Measurements from ENCODE around the gene CCDC88C. TPM values are rescaled to one million over a fixed set of nuclear protein-coding genes. Genes with fewer than 3 reads are reported as not detected.

The CCDC88C gene
- total RNA-seq, 2 experiments from 2014 or later, result 83.6 to 87.8 TPM

- no peaks in the 10 kb centered on the region for H3K27me3 Mint-ChIP-seq
- H3K4me1 Mint-ChIP-seq (ENCODE audit: low read depth), result peaks cover 86% of the 10 kb centered on the region
- no peak for TF ChIP-seq CTCF (IDR thresholded peaks at IDR 0.05)
- DNase-seq, result no peak
- POLR2A ChIA-PET, result interaction anchor here (0.7 to 1.4 kb wide), 3 partner anchors 11 to 120 kb away, joined by 3 to 4 read pairs (median 3); no protein-coding TSS in a partner anchor
- intact Hi-C loops (cut with micrococcal nuclease), result no loop called here
- H3K4me3 Mint-ChIP-seq, result no peak overlapping the region
- H3K36me3 Mint-ChIP-seq (ENCODE audit: low read depth), result peaks cover 9% of the 10 kb centered on the region
- no peak for ATAC-seq
- CTCF ChIA-PET, result interaction anchor here (1.2 to 4.1 kb wide), 3 partner anchors 11 to 55 kb away, joined by 3 to 22 read pairs (median 6); no protein-coding TSS in a partner anchor
- H3K27ac Mint-ChIP-seq, result peak overlapping the region; percentile 75
- H3K9me3 Mint-ChIP-seq, result no peaks in the 10 kb centered on the region
Observed at GRCh38 chr14:91363776-91364523, 53.7 kb downstream of the CCDC88C start.

DNA sequence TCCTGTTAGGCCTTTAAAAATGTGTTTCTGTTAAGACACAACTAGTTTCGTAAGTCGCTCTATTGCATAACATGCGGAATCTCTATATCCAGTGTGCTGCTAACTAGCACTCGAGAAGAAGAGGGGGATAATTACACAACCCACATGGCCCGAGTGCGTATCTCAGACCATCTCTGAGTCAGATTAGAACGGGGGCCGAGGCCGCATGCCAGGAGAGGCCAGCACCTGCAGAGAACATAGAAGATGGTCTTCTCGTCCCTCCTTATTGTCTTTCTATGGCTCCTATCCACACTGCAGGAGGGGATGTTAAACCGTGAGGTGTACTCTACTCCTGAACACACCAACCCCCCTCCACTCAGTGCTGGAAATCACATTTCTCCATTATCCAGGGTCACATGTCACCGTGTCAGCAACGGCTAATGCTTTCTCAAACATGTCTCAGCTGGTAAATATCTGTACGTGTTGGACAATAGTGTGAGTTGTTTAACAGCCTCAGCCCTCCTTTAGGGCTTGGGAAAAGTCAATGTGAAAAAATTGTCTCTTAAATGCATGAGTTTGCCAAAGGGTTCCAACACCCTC, 56.3 kb downstream of the CCDC88C start:
- no peak for DNase-seq
- TF ChIP-seq CTCF (IDR thresholded peaks at IDR 0.05), result no peak
- intact Hi-C loops (cut with micrococcal nuclease), result no loop called here
- POLR2A ChIA-PET, result interaction anchor here (0.7 to 12.7 kb wide), 3 partner anchors 12 to 114 kb away, joined by 3 to 167 read pairs (median 6); no protein-coding TSS in a partner anchor
- Mint-ChIP-seq H3K9me3 (no peaks in the 10 kb centered on the region), H3K27ac (peak overlapping the region; percentile 52), H3K27me3 (no peaks in the 10 kb centered on the region), H3K4me3 (no peak overlapping the region), H3K4me1 (ENCODE audit: low read depth) (peaks cover 86% of the 10 kb centered on the region), H3K36me3 (ENCODE audit: low read depth) (peaks cover 23% of the 10 kb centered on the region)
- CTCF ChIA-PET, result interaction anchor here (1.1 to 14.9 kb wide), 5 partner anchors 9 to 38 kb away, joined by 3 to 183 read pairs (median 5); no protein-coding TSS in a partner anchor
- ATAC-seq, result no peak

DNA sequence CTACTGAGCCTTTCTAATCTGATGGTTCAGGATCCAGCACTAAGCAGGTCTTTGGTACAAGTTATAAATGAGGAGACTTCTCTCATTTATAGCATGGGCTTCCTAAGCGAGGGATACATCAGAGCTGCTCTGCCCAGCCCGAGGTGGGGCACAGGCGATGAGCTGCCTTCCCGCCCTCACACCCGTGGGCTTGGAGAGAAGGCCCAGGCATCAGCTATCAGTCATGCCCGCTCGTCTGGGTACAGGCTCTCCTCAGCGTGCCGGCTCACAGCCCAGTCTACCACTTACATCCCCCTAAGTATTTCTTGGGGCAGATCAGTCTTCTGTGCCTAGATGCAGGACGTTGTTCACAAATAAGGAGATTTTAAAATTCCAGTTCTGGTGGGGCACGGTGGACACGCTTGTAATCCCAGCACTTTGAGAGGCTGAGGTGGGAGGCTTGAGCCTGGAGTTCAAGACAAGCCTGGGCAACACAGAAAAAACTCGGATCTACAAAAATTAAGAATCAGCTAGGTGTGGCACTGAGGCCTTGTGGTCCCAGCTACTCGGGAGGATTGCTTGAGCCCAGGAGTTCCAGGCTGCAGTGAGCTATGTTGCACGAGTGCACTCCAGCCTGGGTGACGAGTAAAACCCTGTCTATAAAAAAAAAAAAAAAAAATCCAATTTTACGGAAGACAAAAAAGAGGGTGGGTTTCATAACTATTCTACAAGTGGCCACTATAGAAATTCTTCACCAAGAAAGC, 57.0 kb downstream of the CCDC88C start:
- POLR2A ChIA-PET, result interaction anchor here (1.1 to 12.7 kb wide), 6 partner anchors 9 to 59 kb away, joined by 3 to 167 read pairs (median 8); no protein-coding TSS in a partner anchor
- Mint-ChIP-seq H3K27ac (peak overlapping the region; percentile 28), H3K9me3 (no peaks in the 10 kb centered on the region), H3K4me1 (ENCODE audit: low read depth) (peaks cover 87% of the 10 kb centered on the region), H3K4me3 (no peak overlapping the region), H3K36me3 (ENCODE audit: low read depth) (peaks cover 23% of the 10 kb centered on the region), H3K27me3 (no peaks in the 10 kb centered on the region)
- intact Hi-C loops (cut with micrococcal nuclease), result no loop called here
- ATAC-seq, result no peak
- no peak for DNase-seq
- CTCF ChIA-PET, result interaction anchor here (0.9 to 14.9 kb wide), 6 partner anchors 9 to 37 kb away, joined by 3 to 183 read pairs (median 4); no protein-coding TSS in a partner anchor
- TF ChIP-seq CTCF (IDR thresholded peaks at IDR 0.05), result no peak

DNA sequence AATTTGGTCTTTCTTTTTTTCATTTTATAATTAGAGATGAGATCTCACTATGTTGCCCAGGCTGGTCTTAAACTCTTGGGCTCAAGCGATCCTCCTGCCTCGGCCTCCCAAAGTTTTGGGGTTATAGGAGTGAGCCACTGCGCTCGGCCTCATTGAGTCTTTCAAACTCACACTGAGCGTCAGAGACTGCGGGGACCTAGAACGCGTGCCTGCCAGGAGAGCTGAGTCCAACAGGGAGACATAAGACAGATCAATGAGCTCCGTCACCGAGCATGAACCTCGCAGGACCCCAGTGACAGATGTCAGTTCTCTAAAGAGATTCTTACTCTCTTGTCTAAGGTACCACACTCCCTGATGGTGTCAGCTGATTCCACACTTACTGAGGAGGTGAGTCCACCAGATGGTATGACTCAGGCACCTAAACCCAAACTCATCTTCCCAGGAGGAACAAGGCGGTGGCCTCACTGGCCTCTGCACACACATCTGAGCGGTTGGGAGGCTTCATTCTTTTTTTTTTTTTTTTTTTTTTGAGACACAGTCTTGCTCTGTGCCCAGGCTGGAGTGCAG, 58.9 kb downstream of the CCDC88C start:
- CTCF ChIA-PET, result interaction anchor here (1.1 to 14.9 kb wide), 5 partner anchors 9 to 58 kb away, joined by 3 to 183 read pairs (median 112); partner anchors contain the start of gene CCDC88C
- intact Hi-C loops (cut with micrococcal nuclease), result loop anchor here (10.0 kb wide), 1 partner anchor 56 kb away; the partner anchor contains the start of gene CCDC88C
- H3K36me3 Mint-ChIP-seq (ENCODE audit: low read depth), result peaks cover 40% of the 10 kb centered on the region
- no peak for TF ChIP-seq CTCF (IDR thresholded peaks at IDR 0.05)
- DNase-seq, result no peak
- H3K4me3 Mint-ChIP-seq, result no peak overlapping the region
- no peaks in the 10 kb centered on the region for H3K27me3 Mint-ChIP-seq
- H3K4me1 Mint-ChIP-seq (ENCODE audit: low read depth), result peaks cover 87% of the 10 kb centered on the region
- ATAC-seq, result no peak
- POLR2A ChIA-PET, result interaction anchor here (1.0 to 12.7 kb wide), 3 partner anchors 9 to 60 kb away, joined by 3 to 167 read pairs (median 8); no protein-coding TSS in a partner anchor
- H3K27ac Mint-ChIP-seq, result peak overlapping the region; percentile 39
- H3K9me3 Mint-ChIP-seq, result no peaks in the 10 kb centered on the region

Data from activated CD8-positive, alpha-beta T cell treated with anti-CD3 and anti-CD28 coated beads for 36 hours (primary cell).